SK-N-SH treated with all-trans-retinoic acid at 6 μM for 48 hours (cell line): ENCODE measurements around the gene BMP6.

ENCODE experiments used
- ATAC-seq: fragments of 200-7000 bp; cut with Tn5 transposase; 3 replicates; pipeline ENCODE4 v1.9.1; 2020; ENCODE audit warnings: mild to moderate bottlenecking, moderate library complexity
- BACH2 ChIP-seq: fragments of 250-450 bp; sonication (Bioruptor Pico); IDR thresholded peaks from 2 replicates; pipeline ENCODE4 v1.9.0; 2021; ENCODE audit warnings: mild to moderate bottlenecking, borderline replicate concordance
- CREB5 ChIP-seq: fragments of 250-450 bp; sonication (Bioruptor Pico); IDR thresholded peaks from 2 replicates; pipeline ENCODE4 v1.5.1; 2020; ENCODE audit warnings: low read depth, mild to moderate bottlenecking, moderate library complexity
- CSDC2 ChIP-seq: fragments of 250-450 bp; sonication (Bioruptor Pico); IDR thresholded peaks from 2 replicates; pipeline ENCODE4 v1.5.0; 2020; ENCODE audit warnings: mild to moderate bottlenecking, moderate library complexity
- ESRRG ChIP-seq: fragments of 250-450 bp; sonication (Bioruptor Pico); IDR thresholded peaks from 2 replicates; pipeline ENCODE4 v1.6.1; 2021; ENCODE audit warnings: mild to moderate bottlenecking
- GLIS3 ChIP-seq: fragments of 250-450 bp; sonication (Bioruptor Pico); IDR thresholded peaks from 2 replicates; pipeline ENCODE4 v1.5.0; 2020; ENCODE audit warnings: mild to moderate bottlenecking, moderate library complexity
- ISL1 ChIP-seq: fragments of 250-450 bp; sonication (Bioruptor Pico); IDR thresholded peaks from 2 replicates; pipeline ENCODE4 v2.1.2; 2022; ENCODE audit warnings: mild to moderate bottlenecking, moderate library complexity
- OSR1 ChIP-seq: fragments of 250-450 bp; sonication (Bioruptor Pico); IDR thresholded peaks from 2 replicates; pipeline ENCODE4 v1.8.0; 2022; ENCODE audit warnings: moderate library complexity, mild to moderate bottlenecking, inconsistent platforms
- PPARA ChIP-seq: fragments of 250-450 bp; sonication (Bioruptor Pico); IDR thresholded peaks from 2 replicates; pipeline ENCODE4 v1.5.0; 2020; ENCODE audit warnings: mild to moderate bottlenecking, borderline replicate concordance
- RARB ChIP-seq: fragments of 250-450 bp; sonication (Bioruptor Pico); IDR thresholded peaks from 2 replicates; pipeline ENCODE4 v1.8.0; 2021; ENCODE audit warnings: mild to moderate bottlenecking, moderate library complexity
- SNAI2 ChIP-seq: fragments of 250-450 bp; sonication (Bioruptor Pico); IDR thresholded peaks from 2 replicates; pipeline ENCODE4 v1.5.0; 2020; ENCODE audit warnings: mild to moderate bottlenecking, moderate library complexity
- TCF4 ChIP-seq: fragments of 250-450 bp; sonication (Bioruptor Pico); IDR thresholded peaks from 2 replicates; pipeline ENCODE4 v1.8.0; 2021; ENCODE audit warnings: mild to moderate bottlenecking, moderate library complexity, borderline replicate concordance
- TOX ChIP-seq: fragments of 250-450 bp; sonication (Bioruptor Pico); IDR thresholded peaks from 2 replicates; pipeline ENCODE4 v1.8.0; 2021; ENCODE audit warnings: mild to moderate bottlenecking, moderate library complexity, borderline replicate concordance
- TSHZ2 ChIP-seq: fragments of 250-450 bp; sonication (Bioruptor Pico); IDR thresholded peaks from 2 replicates; pipeline ENCODE4 v1.5.0; 2020; ENCODE audit warnings: mild to moderate bottlenecking, moderate library complexity
- ZC3H10 ChIP-seq: fragments of 250-450 bp; sonication (Bioruptor Pico); IDR thresholded peaks from 2 replicates; pipeline ENCODE4 v1.5.1; 2021; ENCODE audit warnings: mild to moderate bottlenecking, moderate library complexity
- ZFP30 ChIP-seq: fragments of 450-650 bp; formaldehyde crosslinking; IDR thresholded peaks from 2 replicates; pipeline ENCODE4 v1.5.0; 2022; ENCODE audit warnings: mild to moderate bottlenecking, moderate library complexity
- ZNF565 ChIP-seq: fragments of 450-650 bp; formaldehyde crosslinking; conservative IDR thresholded peaks from 2 replicates; pipeline ENCODE4 v1.5.0; 2020; ENCODE audit warnings: low read depth, mild to moderate bottlenecking, moderate library complexity
- ZNF70 ChIP-seq: fragments of 450-650 bp; formaldehyde crosslinking; IDR thresholded peaks from 2 replicates; pipeline ENCODE4 v1.5.0; 2020; ENCODE audit warnings: mild to moderate bottlenecking, moderate library complexity
- ZNF8 ChIP-seq: fragments of 450-650 bp; formaldehyde crosslinking; IDR thresholded peaks from 2 replicates; pipeline ENCODE4 v1.5.0; 2020; ENCODE audit warnings: mild to moderate bottlenecking, moderate library complexity
- TF ChIP-seq, protein P1 (sequence below): fragments of 250-450 bp; sonication (Bioruptor Pico); IDR thresholded peaks from 2 replicates; pipeline ENCODE4 v1.5.1; 2021; ENCODE audit warnings: mild to moderate bottlenecking, moderate library complexity
- TF ChIP-seq, protein P2 (sequence below): fragments of 250-450 bp; sonication (Bioruptor Pico); IDR thresholded peaks from 2 replicates; pipeline ENCODE4 v1.8.0; 2020; ENCODE audit warnings: mild to moderate bottlenecking, moderate library complexity, borderline replicate concordance

The BMP6 gene

GRCh38 chr6:7895125-7895423, 169.2 kb downstream of the BMP6 start:
- no peak for ATAC-seq

GRCh38 chr6:7896465-7896987, 170.6 kb downstream of the BMP6 start:
- no peak for ATAC-seq
- TF ChIP-seq RARB (CRISPR knock-in tag): no peak
- no peak for TF ChIP-seq ZFP30 (CRISPR knock-in tag)
- no peak for TF ChIP-seq SNAI2 (CRISPR knock-in tag)
- TF ChIP-seq GLIS3 (CRISPR knock-in tag): no peak
- no peak for TF ChIP-seq ESRRG (CRISPR knock-in tag)
- TF ChIP-seq BACH2 (CRISPR knock-in tag): no peak
- TF ChIP-seq, protein P1, sequence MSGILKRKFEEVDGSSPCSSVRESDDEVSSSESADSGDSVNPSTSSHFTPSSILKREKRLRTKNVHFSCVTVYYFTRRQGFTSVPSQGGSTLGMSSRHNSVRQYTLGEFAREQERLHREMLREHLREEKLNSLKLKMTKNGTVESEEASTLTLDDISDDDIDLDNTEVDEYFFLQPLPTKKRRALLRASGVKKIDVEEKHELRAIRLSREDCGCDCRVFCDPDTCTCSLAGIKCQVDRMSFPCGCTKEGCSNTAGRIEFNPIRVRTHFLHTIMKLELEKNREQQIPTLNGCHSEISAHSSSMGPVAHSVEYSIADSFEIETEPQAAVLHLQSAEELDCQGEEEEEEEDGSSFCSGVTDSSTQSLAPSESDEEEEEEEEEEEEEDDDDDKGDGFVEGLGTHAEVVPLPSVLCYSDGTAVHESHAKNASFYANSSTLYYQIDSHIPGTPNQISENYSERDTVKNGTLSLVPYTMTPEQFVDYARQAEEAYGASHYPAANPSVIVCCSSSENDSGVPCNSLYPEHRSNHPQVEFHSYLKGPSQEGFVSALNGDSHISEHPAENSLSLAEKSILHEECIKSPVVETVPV (CRISPR knock-in tag): no peak
- TF ChIP-seq TSHZ2: no peak
- TF ChIP-seq, protein P2, sequence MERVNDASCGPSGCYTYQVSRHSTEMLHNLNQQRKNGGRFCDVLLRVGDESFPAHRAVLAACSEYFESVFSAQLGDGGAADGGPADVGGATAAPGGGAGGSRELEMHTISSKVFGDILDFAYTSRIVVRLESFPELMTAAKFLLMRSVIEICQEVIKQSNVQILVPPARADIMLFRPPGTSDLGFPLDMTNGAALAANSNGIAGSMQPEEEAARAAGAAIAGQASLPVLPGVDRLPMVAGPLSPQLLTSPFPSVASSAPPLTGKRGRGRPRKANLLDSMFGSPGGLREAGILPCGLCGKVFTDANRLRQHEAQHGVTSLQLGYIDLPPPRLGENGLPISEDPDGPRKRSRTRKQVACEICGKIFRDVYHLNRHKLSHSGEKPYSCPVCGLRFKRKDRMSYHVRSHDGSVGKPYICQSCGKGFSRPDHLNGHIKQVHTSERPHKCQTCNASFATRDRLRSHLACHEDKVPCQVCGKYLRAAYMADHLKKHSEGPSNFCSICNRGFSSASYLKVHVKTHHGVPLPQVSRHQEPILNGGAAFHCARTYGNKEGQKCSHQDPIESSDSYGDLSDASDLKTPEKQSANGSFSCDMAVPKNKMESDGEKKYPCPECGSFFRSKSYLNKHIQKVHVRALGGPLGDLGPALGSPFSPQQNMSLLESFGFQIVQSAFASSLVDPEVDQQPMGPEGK (CRISPR knock-in tag): no peak
- TF ChIP-seq ZNF70: no peak
- TF ChIP-seq CREB5 (CRISPR knock-in tag): no peak
- no peak for TF ChIP-seq ZC3H10 (CRISPR knock-in tag)
- no peak for TF ChIP-seq CSDC2 (CRISPR knock-in tag)
- TF ChIP-seq, all 23 proteins: peak for 0

More at GRCh38 chr6:7895125-7895423, 169.2 kb downstream of the BMP6 start:
- no peak for TF ChIP-seq RARB (CRISPR knock-in tag)
- no peak for TF ChIP-seq PPARA (CRISPR knock-in tag)
- no peak for TF ChIP-seq ZNF565 (CRISPR knock-in tag)
- TF ChIP-seq ZNF70: no peak
- TF ChIP-seq TOX (CRISPR knock-in tag): no peak
- TF ChIP-seq ZC3H10 (CRISPR knock-in tag): no peak
- no peak for TF ChIP-seq CSDC2 (CRISPR knock-in tag)
- no peak for TF ChIP-seq ZFP30 (CRISPR knock-in tag)
- TF ChIP-seq ISL1 (CRISPR knock-in tag): no peak
- TF ChIP-seq, protein P2 (CRISPR knock-in tag): no peak
- TF ChIP-seq BACH2 (CRISPR knock-in tag): no peak
- no peak for TF ChIP-seq ESRRG (CRISPR knock-in tag)
- TF ChIP-seq ZNF8 (CRISPR knock-in tag): no peak
- no peak for TF ChIP-seq CREB5 (CRISPR knock-in tag)
- TF ChIP-seq SNAI2 (CRISPR knock-in tag): no peak
- TF ChIP-seq TCF4 (CRISPR knock-in tag): no peak
- TF ChIP-seq OSR1: no peak
